ENCODE data around the gene PCSK4. TPM values are rescaled to one million over a fixed set of nuclear protein-coding genes. Genes with fewer than 3 reads are reported as not detected.
"Not testable (repeated sequence)": the region's sequence is repeated elsewhere in the genome, so short reads cannot be mapped to it uniquely, and the experiment has no call there.

The PCSK4 gene
- total RNA-seq, 4 donors from 2014 or later = 2.6 to 11.9 (median 7.5) TPM

- no peak for TF ChIP-seq EP300 (IDR thresholded peaks at IDR 0.05; ENCODE audit: low read depth)
Observed at GRCh38 chr19:1533510-1534150, 43.5 kb upstream of the PCSK4 start.

DNA sequence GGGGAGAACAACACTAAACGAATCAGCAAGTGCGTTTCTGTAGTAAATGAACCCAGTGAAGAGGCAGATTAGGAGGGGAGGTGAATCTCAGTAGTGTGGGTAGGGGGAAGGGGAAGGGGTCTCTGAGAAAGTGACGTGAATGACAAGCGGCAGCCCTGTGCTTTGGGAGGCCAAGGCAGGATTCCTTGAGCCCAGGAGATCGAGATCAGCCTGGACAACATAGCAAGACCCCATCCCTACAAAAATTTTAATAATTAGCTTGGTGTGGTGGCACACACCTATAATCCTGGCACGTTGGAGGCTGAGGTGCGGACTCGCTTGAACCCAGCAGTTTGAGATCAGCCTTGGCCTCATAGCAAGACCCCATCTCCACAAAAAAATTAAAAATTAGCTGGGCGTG is 41.9 kb upstream of the PCSK4 start:
- Histone ChIP-seq H3K36me3 (no peaks in the 10 kb centered on the region), H3K27me3 (peaks cover 18% of the 10 kb centered on the region), H3K4me1 (no peaks in the 10 kb centered on the region), H3K9me3 (no peaks in the 10 kb centered on the region), H3K27ac (no peak overlapping the region), H3K4me3 (no peak overlapping the region)
- intact Hi-C loops (cut with DNase I; ENCODE audit: low total_unique reads) = no loop called here
- in situ Hi-C loops (cut with MboI; ENCODE audit: low pct_ligation_motif_present in 1 of 4, low pct_unique_long_range_greater_than_20kb in 1 of 4, low sequenced_read_pairs in 3 of 4) = loop anchor here (25.0 kb wide), 3 partner anchors 155 to 280 kb away; partner anchors contain the start of gene ATP8B3 (in 1 of the 4)
- TF ChIP-seq, protein P1, sequence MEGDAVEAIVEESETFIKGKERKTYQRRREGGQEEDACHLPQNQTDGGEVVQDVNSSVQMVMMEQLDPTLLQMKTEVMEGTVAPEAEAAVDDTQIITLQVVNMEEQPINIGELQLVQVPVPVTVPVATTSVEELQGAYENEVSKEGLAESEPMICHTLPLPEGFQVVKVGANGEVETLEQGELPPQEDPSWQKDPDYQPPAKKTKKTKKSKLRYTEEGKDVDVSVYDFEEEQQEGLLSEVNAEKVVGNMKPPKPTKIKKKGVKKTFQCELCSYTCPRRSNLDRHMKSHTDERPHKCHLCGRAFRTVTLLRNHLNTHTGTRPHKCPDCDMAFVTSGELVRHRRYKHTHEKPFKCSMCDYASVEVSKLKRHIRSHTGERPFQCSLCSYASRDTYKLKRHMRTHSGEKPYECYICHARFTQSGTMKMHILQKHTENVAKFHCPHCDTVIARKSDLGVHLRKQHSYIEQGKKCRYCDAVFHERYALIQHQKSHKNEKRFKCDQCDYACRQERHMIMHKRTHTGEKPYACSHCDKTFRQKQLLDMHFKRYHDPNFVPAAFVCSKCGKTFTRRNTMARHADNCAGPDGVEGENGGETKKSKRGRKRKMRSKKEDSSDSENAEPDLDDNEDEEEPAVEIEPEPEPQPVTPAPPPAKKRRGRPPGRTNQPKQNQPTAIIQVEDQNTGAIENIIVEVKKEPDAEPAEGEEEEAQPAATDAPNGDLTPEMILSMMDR (IDR thresholded peaks at IDR 0.05) = no peak
- TF ChIP-seq EP300 (IDR thresholded peaks at IDR 0.05; ENCODE audit: low read depth) = no peak
- TF ChIP-seq POLR2AphosphoS5 (IDR thresholded peaks at IDR 0.05) = no peak
- WGBS, 2 donors (ENCODE audit: low coverage in 1 of 2) = 76 to 100% methylated on average over 1 to 9 of the region's 9 CpGs
- no peak for DNase-seq

More at GRCh38 chr19:1533510-1534150, 43.5 kb upstream of the PCSK4 start:
- WGBS, 2 donors (ENCODE audit: low coverage in 1 of 2) = 68 to 100% methylated on average over 1 to 18 of the region's 23 CpGs
- Histone ChIP-seq H3K27me3 (peaks cover 12% of the 10 kb centered on the region), H3K4me1 (no peaks in the 10 kb centered on the region), H3K9me3 (no peaks in the 10 kb centered on the region), H3K4me3 (no peak overlapping the region), H3K36me3 (no peaks in the 10 kb centered on the region), H3K27ac (no peak overlapping the region)
- in situ Hi-C loops (cut with MboI; ENCODE audit: low pct_ligation_motif_present in 1 of 4, low pct_unique_long_range_greater_than_20kb in 1 of 4, low sequenced_read_pairs in 3 of 4) (loop anchor here (25.0 kb wide), 3 partner anchors 154 to 279 kb away; partner anchors contain the start of gene ATP8B3 (in 1 of the 4)), intact Hi-C loops (cut with DNase I; ENCODE audit: low total_unique reads) (no loop called here)
- DNase-seq = no peak

DNA sequence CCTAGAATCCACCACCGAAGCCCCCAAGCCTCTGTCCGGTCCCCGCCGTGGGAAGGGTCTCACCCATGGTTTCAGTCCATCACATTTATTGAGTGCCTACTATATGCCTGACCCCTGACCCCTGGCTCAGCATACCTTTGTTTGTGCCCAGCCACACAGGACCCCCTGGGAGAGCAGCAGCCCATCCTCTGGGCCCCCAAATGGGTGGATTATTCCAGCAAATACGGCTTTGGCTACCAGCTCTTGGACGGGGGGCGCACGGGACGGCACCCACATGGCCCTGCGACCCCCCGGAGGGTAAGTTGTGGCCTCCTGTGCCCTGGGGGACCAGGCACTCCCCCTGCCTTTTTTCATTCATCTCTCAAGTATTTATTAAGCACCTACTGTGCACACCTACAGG is 41.4 kb upstream of the PCSK4 start:
- no peak overlapping the region for H3K27ac ChIP-seq
- WGBS, 2 donors (ENCODE audit: low coverage in 1 of 2) = 88% methylated on average over 10 of the region's 11 CpGs; no CpG with 5 or more reads in 1 of the 2 donors
- no peaks in the 10 kb centered on the region for H3K4me1 ChIP-seq
- no peaks in the 10 kb centered on the region for H3K9me3 ChIP-seq
- no peak overlapping the region for H3K4me3 ChIP-seq
- no peak for DNase-seq
- intact Hi-C loops (cut with DNase I; ENCODE audit: low total_unique reads) (no loop called here), in situ Hi-C loops (cut with MboI; ENCODE audit: low pct_ligation_motif_present in 1 of 4, low pct_unique_long_range_greater_than_20kb in 1 of 4, low sequenced_read_pairs in 3 of 4) (loop anchor here (25.0 kb wide), 3 partner anchors 156 to 281 kb away; partner anchors contain the start of gene ATP8B3 (in 1 of the 4))
- H3K27me3 ChIP-seq = peaks cover 22% of the 10 kb centered on the region
- H3K36me3 ChIP-seq = no peaks in the 10 kb centered on the region
- TF ChIP-seq POLR2A (IDR thresholded peaks at IDR 0.05) = no peak
- TF ChIP-seq, protein P1 (IDR thresholded peaks at IDR 0.05) = no peak
- no peak for TF ChIP-seq EP300 (IDR thresholded peaks at IDR 0.05; ENCODE audit: low read depth)
- no peak for TF ChIP-seq POLR2AphosphoS5 (IDR thresholded peaks at IDR 0.05)

DNA sequence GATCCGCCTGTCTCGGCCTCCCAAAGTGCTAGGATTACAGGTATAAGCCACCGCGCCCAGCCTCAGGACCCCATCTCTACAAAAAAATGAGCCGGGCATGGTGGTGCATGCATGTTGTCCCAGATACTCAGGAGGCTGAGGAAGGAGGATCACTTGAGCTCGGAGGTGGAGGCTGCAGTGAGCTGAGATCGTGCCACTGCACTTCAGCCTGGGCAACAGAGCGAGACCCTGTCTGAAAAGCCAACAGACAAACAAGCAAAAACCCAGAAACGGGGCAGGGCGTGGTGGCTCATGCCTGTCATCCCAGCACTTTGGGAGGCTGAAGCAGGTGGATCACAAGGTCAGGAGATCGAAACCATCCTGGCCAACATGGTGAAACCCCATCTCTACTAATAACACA is 40.7 kb upstream of the PCSK4 start:
- 83 to 86% methylated on average over 6 to 11 of the region's 11 CpGs for WGBS, 2 donors (ENCODE audit: low coverage in 1 of 2)
- intact Hi-C loops (cut with DNase I; ENCODE audit: low total_unique reads); H3K9me3 ChIP-seq; DNase-seq; H3K4me1 ChIP-seq; H3K4me3 ChIP-seq; H3K27ac ChIP-seq; H3K36me3 ChIP-seq: not testable (repeated sequence)
- peaks cover 29% of the 10 kb centered on the region for H3K27me3 ChIP-seq
- in situ Hi-C loops (cut with MboI; ENCODE audit: low pct_ligation_motif_present in 1 of 4, low pct_unique_long_range_greater_than_20kb in 1 of 4, low sequenced_read_pairs in 3 of 4) = loop anchor here (25.0 kb wide), 3 partner anchors 156 to 281 kb away; partner anchors contain the start of gene ATP8B3 (in 1 of the 4)

- in situ Hi-C loops (cut with MboI; ENCODE audit: low pct_ligation_motif_present in 1 of 4, low pct_unique_long_range_greater_than_20kb in 1 of 4, low sequenced_read_pairs in 3 of 4) = loop anchor here (25.0 kb wide), 3 partner anchors 158 to 283 kb away; partner anchors contain the start of gene ATP8B3 (in 1 of the 4)
- intact Hi-C loops (cut with DNase I; ENCODE audit: low total_unique reads) = no loop called here
- peaks cover 43% of the 10 kb centered on the region for H3K27me3 ChIP-seq
- no peaks in the 10 kb centered on the region for H3K36me3 ChIP-seq
- no peaks in the 10 kb centered on the region for H3K4me1 ChIP-seq
- H3K4me3 ChIP-seq = no peak overlapping the region
- H3K9me3 ChIP-seq = no peaks in the 10 kb centered on the region
- 68 to 80% methylated on average over 5 to 12 of the region's 16 CpGs for WGBS, 2 donors (ENCODE audit: low coverage in 1 of 2)
- no peak for DNase-seq
- H3K27ac ChIP-seq = no peak overlapping the region
- TF ChIP-seq EP300 (IDR thresholded peaks at IDR 0.05; ENCODE audit: low read depth) (no peak), POLR2AphosphoS5 (IDR thresholded peaks at IDR 0.05) (no peak), POLR2A (IDR thresholded peaks at IDR 0.05) (no peak)
- TF ChIP-seq, protein P1 (IDR thresholded peaks at IDR 0.05) = no peak
Observed at GRCh38 chr19:1529430-1529816, 39.3 kb upstream of the PCSK4 start.

Data from transverse colon (tissue), 4 donors.